Activated CD4-positive, alpha-beta T cell treated with anti-CD3 and anti-CD28 coated beads, Interleukin-2, amount 10 ng/mL, durations not matched to agents 7 days and 5 days (primary cell): ENCODE data around the gene WWC2. TPM values are rescaled to one million over a fixed set of nuclear protein-coding genes. Genes with fewer than 3 reads are reported as not detected.
"Not testable (repeated sequence)": the region's sequence is repeated elsewhere in the genome, so short reads cannot be mapped to it uniquely, and the experiment has no call there.

Experiments
- CTCF ChIA-PET: fragments of 350-600 bp; sonication (Branson Sonifier 250); formaldehyde crosslinking; loops from one replicate; lab custom pipeline; 2021; ENCODE audit warnings: antibody characterized with exemption; lab: Charles Lee
- POLR2A ChIA-PET: fragments of 350-600 bp; sonication (Branson Sonifier 250); formaldehyde crosslinking; loops from one replicate; lab custom pipeline; 2021; ENCODE audit warnings: antibody characterized with exemption; lab: Charles Lee
- DNase-seq: peaks from one replicate; pipeline ENCODE4 v3.0.0-alpha.2; 2020
- H3K27ac Mint-ChIP-seq: one replicate; pipeline ENCODE4 v1.8.0; 2021; ENCODE audit warnings: mild to moderate bottlenecking, moderate library complexity, mixed read lengths
- H3K27me3 Mint-ChIP-seq: one replicate; pipeline ENCODE4 v1.8.0; 2021; ENCODE audit warnings: mixed read lengths
- H3K36me3 Mint-ChIP-seq: one replicate; pipeline ENCODE4 v1.8.0; 2021; ENCODE audit warnings: low read depth, mixed read lengths
- H3K4me1 Mint-ChIP-seq: one replicate; pipeline ENCODE4 v1.8.0; 2021; ENCODE audit warnings: mixed read lengths
- H3K4me3 Mint-ChIP-seq: one replicate; pipeline ENCODE4 v1.8.0; 2021; ENCODE audit warnings: mild to moderate bottlenecking, moderate library complexity, mixed read lengths
- H3K9me3 Mint-ChIP-seq: one replicate; pipeline ENCODE4 v1.8.0; 2021; ENCODE audit warnings: mixed read lengths
- total RNA-seq, 2 experiments: library from RNA; stranded (reverse); gene quantifications; one replicate each; pipeline ENCODE4 v1.2.3, GENCODE V29; 2021

WWC2 gene
- total RNA-seq, 2 experiments from 2014 or later = 0.25 to 0.52 TPM

- DNase-seq = peak; percentile 11
- Mint-ChIP-seq H3K27ac (no peak overlapping the region), H3K4me1 (peaks cover 13% of the 10 kb centered on the region), H3K27me3 (peaks cover 28% of the 10 kb centered on the region), H3K4me3 (no peak overlapping the region), H3K9me3 (peaks cover 3% of the 10 kb centered on the region), H3K36me3 (no peaks in the 10 kb centered on the region)
- POLR2A ChIA-PET = no interaction called here
- CTCF ChIA-PET = interaction anchor here (0.5 kb wide), 1 partner anchor 76 kb away, joined by 3 read pairs; no protein-coding TSS in a partner anchor
These were observed 86.0 kb downstream of the WWC2 start for GRCh38 chr4:183185018-183185417.

DNA sequence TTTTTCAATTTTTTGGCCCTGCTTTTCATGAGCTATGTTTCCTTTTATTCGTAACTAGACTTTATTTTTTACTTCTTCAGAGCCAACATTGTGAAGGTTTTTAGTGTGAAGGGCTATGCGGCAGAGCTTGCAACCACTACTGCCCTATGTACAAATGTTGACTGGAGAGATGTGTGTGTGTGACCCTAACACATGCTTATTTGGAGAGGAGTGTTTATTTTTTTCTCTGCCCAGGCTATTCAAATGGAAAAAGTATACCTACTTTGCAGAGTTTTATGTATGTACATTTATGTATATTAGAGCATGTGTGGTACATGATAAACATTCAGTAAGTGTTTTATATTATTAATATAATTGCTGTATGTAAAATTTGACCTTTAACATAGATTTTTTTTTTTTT is 86.5 kb downstream of the WWC2 start:
- no peak overlapping the region for H3K27ac Mint-ChIP-seq
- no peaks in the 10 kb centered on the region for H3K36me3 Mint-ChIP-seq
- no peak overlapping the region for H3K4me3 Mint-ChIP-seq
- peaks cover 3% of the 10 kb centered on the region for H3K9me3 Mint-ChIP-seq
- peaks cover 13% of the 10 kb centered on the region for H3K4me1 Mint-ChIP-seq
- H3K27me3 Mint-ChIP-seq = peaks cover 26% of the 10 kb centered on the region
- CTCF ChIA-PET = interaction anchor here (0.5 kb wide), 1 partner anchor 77 kb away, joined by 3 read pairs; no protein-coding TSS in a partner anchor
- POLR2A ChIA-PET = no interaction called here
- no peak for DNase-seq

DNA sequence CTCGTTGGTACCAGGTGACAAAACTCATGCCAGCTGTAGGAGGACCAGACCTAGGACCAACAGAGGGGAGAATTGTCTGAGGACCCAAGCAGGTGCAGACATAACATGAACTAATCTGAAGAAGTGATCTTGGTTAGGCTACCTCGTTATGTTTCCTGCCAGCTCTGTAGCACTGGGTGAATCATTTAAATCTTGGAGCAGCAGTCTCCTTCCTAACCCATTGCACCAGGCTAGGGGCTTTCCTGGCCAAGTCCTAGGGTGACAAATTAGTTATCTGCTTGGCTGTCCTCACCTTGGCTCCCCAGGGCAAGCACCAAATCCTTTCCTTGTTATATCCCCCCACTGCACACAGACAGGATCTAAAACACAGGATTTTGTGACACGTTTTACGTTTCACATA is 87.8 kb downstream of the WWC2 start:
- Mint-ChIP-seq H3K9me3 (peaks cover 3% of the 10 kb centered on the region), H3K27ac (no peak overlapping the region), H3K4me1 (peaks cover 13% of the 10 kb centered on the region), H3K27me3 (peaks cover 23% of the 10 kb centered on the region), H3K36me3 (no peaks in the 10 kb centered on the region), H3K4me3 (no peak overlapping the region)
- CTCF ChIA-PET = no interaction called here
- DNase-seq = no peak
- POLR2A ChIA-PET = no interaction called here

- peaks cover 28% of the 10 kb centered on the region for H3K27me3 Mint-ChIP-seq
These were observed 92.0 kb downstream of the WWC2 start for GRCh38 chr4:183190900-183191527.

DNA sequence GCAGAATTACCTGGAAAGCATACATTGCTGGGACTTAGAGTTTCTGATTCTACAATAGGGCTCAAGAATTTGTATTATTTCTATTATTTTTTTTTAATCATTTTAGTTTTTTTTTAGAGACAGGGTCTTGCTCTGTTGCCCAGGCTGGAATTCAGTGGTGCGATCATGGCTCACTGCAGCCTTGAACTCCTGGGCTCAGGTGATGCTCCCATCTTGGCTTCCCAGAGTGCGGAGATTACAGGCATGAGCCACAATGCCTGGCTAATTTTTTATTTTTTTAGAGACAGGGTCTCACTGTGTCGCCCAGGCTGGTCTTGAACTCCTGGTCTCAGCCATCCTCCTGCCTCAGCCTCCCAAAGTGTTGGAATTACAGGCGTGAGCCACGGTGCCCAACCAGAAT is 92.6 kb downstream of the WWC2 start:
- Mint-ChIP-seq H3K27me3 (peaks cover 24% of the 10 kb centered on the region), H3K4me3 (no peak overlapping the region)

More at GRCh38 chr4:183190900-183191527, 92.0 kb downstream of the WWC2 start:
- H3K27ac Mint-ChIP-seq = no peak overlapping the region
- H3K9me3 Mint-ChIP-seq = no peaks in the 10 kb centered on the region
- ChIA-PET CTCF (interaction anchor here (1.1 kb wide), 1 partner anchor 22 kb away, joined by 3 read pairs; no protein-coding TSS in a partner anchor), POLR2A (no interaction called here)
- no peak overlapping the region for H3K4me3 Mint-ChIP-seq
- no peaks in the 10 kb centered on the region for H3K4me1 Mint-ChIP-seq
- no peaks in the 10 kb centered on the region for H3K36me3 Mint-ChIP-seq
- DNase-seq = no peak

GRCh38 chr4:183192571-183192970 is 93.5 kb downstream of the WWC2 start:
- CTCF ChIA-PET = no interaction called here
- Mint-ChIP-seq H3K27me3 (peaks cover 22% of the 10 kb centered on the region), H3K36me3 (no peaks in the 10 kb centered on the region), H3K4me1 (no peaks in the 10 kb centered on the region), H3K27ac (no peak overlapping the region), H3K9me3 (no peaks in the 10 kb centered on the region), H3K4me3 (no peak overlapping the region)
- DNase-seq = no peak
- POLR2A ChIA-PET = no interaction called here

More for the DNA sequence above, 92.6 kb downstream of the WWC2 start:
- DNase-seq = no peak
- Mint-ChIP-seq H3K4me1 (no peaks in the 10 kb centered on the region), H3K9me3 (no peaks in the 10 kb centered on the region), H3K36me3 (no peaks in the 10 kb centered on the region), H3K27ac (no peak overlapping the region)
- POLR2A ChIA-PET = no interaction called here
- CTCF ChIA-PET = interaction anchor here (0.5 to 1.1 kb wide), 2 partner anchors 22 to 230 kb away, joined by 3 to 4 read pairs; no protein-coding TSS in a partner anchor

GRCh38 chr4:183193730-183194338 is 94.8 kb downstream of the WWC2 start:
- POLR2A ChIA-PET, CTCF ChIA-PET, H3K27ac Mint-ChIP-seq, H3K4me1 Mint-ChIP-seq, H3K4me3 Mint-ChIP-seq, DNase-seq, H3K9me3 Mint-ChIP-seq, H3K36me3 Mint-ChIP-seq: not testable (repeated sequence)
- H3K27me3 Mint-ChIP-seq = peaks cover 15% of the 10 kb centered on the region

DNA sequence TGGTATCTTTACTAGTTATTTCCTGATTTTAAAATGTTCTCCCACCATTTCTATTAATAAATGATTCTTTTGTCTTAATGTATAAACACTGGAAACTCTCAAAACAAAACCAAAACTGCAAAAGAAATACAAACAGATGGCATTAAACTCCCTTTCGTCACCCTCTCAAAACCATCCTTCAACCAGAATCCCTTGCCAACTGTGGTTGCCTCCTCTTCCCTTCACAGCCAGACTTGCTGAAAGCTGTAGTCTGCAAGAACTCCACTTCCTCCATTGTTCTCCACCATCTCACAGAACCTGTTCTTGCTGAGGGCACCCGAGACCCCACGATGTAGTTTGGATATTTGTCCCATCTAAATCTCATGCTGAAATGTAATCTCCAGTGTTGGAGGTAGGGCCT is 96.5 kb downstream of the WWC2 start:
- H3K36me3 Mint-ChIP-seq = no peaks in the 10 kb centered on the region
- ChIA-PET CTCF (no interaction called here), POLR2A (no interaction called here)
- no peak overlapping the region for H3K4me3 Mint-ChIP-seq
- peaks cover 15% of the 10 kb centered on the region for H3K27me3 Mint-ChIP-seq
- H3K4me1 Mint-ChIP-seq = no peaks in the 10 kb centered on the region
- H3K27ac Mint-ChIP-seq = no peak overlapping the region
- DNase-seq = no peak
- H3K9me3 Mint-ChIP-seq = no peaks in the 10 kb centered on the region

- H3K4me3 Mint-ChIP-seq = no peak overlapping the region
- ChIA-PET CTCF (no interaction called here), POLR2A (no interaction called here)
- no peak overlapping the region for H3K27ac Mint-ChIP-seq
- no peaks in the 10 kb centered on the region for H3K4me1 Mint-ChIP-seq
- H3K27me3 Mint-ChIP-seq = peaks cover 13% of the 10 kb centered on the region
- no peak for DNase-seq
- no peaks in the 10 kb centered on the region for H3K9me3 Mint-ChIP-seq
- no peaks in the 10 kb centered on the region for H3K36me3 Mint-ChIP-seq
These were observed 98.1 kb downstream of the WWC2 start for GRCh38 chr4:183197140-183197539.

DNA sequence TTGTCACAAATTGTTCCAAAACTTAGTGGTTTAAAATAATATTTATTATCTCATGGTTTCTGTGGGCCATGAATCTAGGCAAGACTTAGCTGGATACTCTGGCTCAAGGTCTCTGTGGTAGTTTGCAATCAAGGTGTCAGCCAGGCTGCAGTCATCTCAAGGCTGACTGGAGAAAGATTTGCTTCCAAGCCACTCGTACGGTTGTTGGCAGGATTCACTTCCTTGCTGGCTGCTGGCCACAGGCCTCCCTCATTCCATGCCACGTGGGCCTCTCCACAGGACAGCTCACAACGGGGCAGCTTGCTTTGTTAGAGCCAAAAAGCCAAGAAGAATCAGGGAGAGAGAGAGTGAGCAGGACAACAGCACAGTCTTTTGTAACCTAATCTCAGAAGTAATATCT is 101.4 kb downstream of the WWC2 start:
- POLR2A ChIA-PET = no interaction called here
- Mint-ChIP-seq H3K4me1 (no peaks in the 10 kb centered on the region), H3K36me3 (no peaks in the 10 kb centered on the region), H3K27me3 (peaks cover 3% of the 10 kb centered on the region), H3K4me3 (no peak overlapping the region), H3K9me3 (no peaks in the 10 kb centered on the region), H3K27ac (no peak overlapping the region)
- no peak for DNase-seq
- CTCF ChIA-PET = no interaction called here

DNA sequence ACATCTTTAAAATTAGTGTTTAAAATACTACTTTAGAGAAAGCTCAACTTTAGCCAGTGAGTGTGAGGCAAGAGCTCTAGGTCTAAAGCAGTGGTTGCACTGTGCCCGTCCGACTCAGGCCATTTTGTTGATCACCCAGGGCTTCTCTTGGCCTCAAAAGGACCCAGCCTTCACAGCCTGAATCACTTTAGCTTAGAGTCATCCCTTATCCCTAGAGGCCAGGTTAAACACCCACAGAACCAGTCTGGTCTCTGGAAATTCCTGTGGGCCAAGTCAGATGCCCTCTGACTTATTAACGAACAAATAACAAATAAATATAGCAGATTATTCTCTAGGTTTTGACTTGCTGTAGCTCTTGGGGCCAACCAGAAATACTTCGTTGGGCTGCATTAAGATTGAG is 102.3 kb downstream of the WWC2 start:
- Mint-ChIP-seq H3K27me3 (no peaks in the 10 kb centered on the region), H3K4me1 (no peaks in the 10 kb centered on the region), H3K9me3 (no peaks in the 10 kb centered on the region), H3K27ac (no peak overlapping the region), H3K36me3 (no peaks in the 10 kb centered on the region), H3K4me3 (no peak overlapping the region)
- DNase-seq = no peak
- ChIA-PET POLR2A (no interaction called here), CTCF (no interaction called here)

- no peaks in the 10 kb centered on the region for H3K36me3 Mint-ChIP-seq
- CTCF ChIA-PET = no interaction called here
- H3K4me1 Mint-ChIP-seq = no peaks in the 10 kb centered on the region
- no peak overlapping the region for H3K4me3 Mint-ChIP-seq
- H3K27me3 Mint-ChIP-seq = no peaks in the 10 kb centered on the region
- POLR2A ChIA-PET = no interaction called here
- no peaks in the 10 kb centered on the region for H3K9me3 Mint-ChIP-seq
- DNase-seq = no peak
- no peak overlapping the region for H3K27ac Mint-ChIP-seq
These were observed 103.5 kb downstream of the WWC2 start for GRCh38 chr4:183202523-183202922.

DNA sequence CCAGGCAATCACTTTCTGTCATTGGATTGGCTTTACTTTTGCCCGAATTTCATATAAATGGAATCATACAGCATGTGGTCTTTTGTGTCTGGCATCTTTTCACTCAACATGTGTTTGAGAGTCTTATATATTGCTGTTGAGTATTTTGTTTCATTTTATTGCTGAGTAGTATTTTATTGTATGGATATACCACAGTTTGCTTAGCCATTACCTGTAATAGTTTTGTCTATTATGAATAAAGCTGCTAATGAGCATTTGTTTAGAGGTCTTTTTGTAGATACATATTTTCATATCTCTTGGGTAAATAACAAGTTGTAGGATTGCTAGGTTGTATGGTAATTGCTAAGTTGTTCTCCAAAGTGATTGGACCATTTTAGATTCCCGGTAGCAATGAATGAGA is 105.7 kb downstream of the WWC2 start:
- Mint-ChIP-seq H3K9me3 (no peaks in the 10 kb centered on the region), H3K27me3 (no peaks in the 10 kb centered on the region), H3K36me3 (no peaks in the 10 kb centered on the region), H3K4me1 (no peaks in the 10 kb centered on the region), H3K4me3 (no peak overlapping the region), H3K27ac (no peak overlapping the region)
- POLR2A ChIA-PET = no interaction called here
- CTCF ChIA-PET = no interaction called here
- DNase-seq = no peak
